H1 (cell line): ENCODE measurements around the gene EXOC6. TPM values are rescaled to one million over a fixed set of nuclear protein-coding genes. Genes with fewer than 3 reads are reported as not detected.
A peak's percentile ranks its signal among the peaks of the same experiment; 100 is the strongest.

Experiments
- CBX5 ChIP-seq: fragments of 300-800, 300-1000 bp; sonication (generic); IDR thresholded peaks from 2 replicates; pipeline ENCODE4 v1.7.1; 2016; ENCODE audit warnings: antibody characterized with exemption, low read length, low read depth
- CHD7 ChIP-seq: fragments of 300-600 bp; sonication (generic); IDR thresholded peaks from 2 replicates; pipeline ENCODE4 v1.7.1; 2012; ENCODE audit warnings: low read length, moderate library complexity, mild to moderate bottlenecking, inconsistent platforms; ENCODE audit not compliant: insufficient replicate concordance
- NANOG ChIP-seq: IDR thresholded peaks from 2 replicates; pipeline ENCODE4 v1.6.1; 2011; ENCODE audit warnings: low read length, low read depth, mild to moderate bottlenecking, inconsistent platforms; ENCODE audit not compliant: insufficient read depth, poor library complexity, severe bottlenecking
- RNF2 ChIP-seq: fragments of 200-900, 300-1000 bp; sonication (generic); IDR thresholded peaks from 2 replicates; pipeline ENCODE4 v1.7.1; 2016; ENCODE audit warnings: borderline replicate concordance, low read depth, mild to moderate bottlenecking, antibody characterized with exemption, low read length; ENCODE audit not compliant: poor library complexity, severe bottlenecking; ENCODE audit errors: missing control alignments
- SP1 ChIP-seq: IDR thresholded peaks from 2 replicates; pipeline ENCODE4 v1.6.1; 2011; ENCODE audit warnings: low read depth, low read length
- TEAD4 ChIP-seq: IDR thresholded peaks from 2 replicates; pipeline ENCODE4 v1.6.1; 2012; ENCODE audit warnings: low read depth, low read length, inconsistent platforms, mixed read lengths
- polyA plus RNA-seq, 7 experiments: library from polyadenylated mRNA; depleted of rRNA in 3 of 7; stranded (reverse) in 5 of 7; unstranded in 2 of 7; fragments of >200 nt in 5 of 7; fragments of 200-250 nt in 2 of 7; gene quantifications; 1 replicate in 5 of 7; 2 replicates in 1 of 7; 4 replicates in 1 of 7; pipeline versions ENCODE4 v1.2.1 to v1.2.3, GENCODE V29; 2011 to 2013; ENCODE audit warnings: missing spikeins in 2 of 7, mixed read lengths in 2 of 7
- total RNA-seq: library from RNA; stranded (reverse); fragmentation: NEBNext Ultra II Directional; extraction: Animal tissue kit (Norgen Biotek cat#: 25700); gene quantifications from 2 replicates; pipeline ENCODE4 v1.2.1, GENCODE V29; 2021

EXOC6 gene
- total and polyA plus RNA-seq, 2 of the 8 experiments (the other 6 are each of a cell fraction or from before 2014, with no cell fraction given) = 1.7 to 4.5 TPM

- peak; percentile 45 for TF ChIP-seq CHD7
- no peak for TF ChIP-seq NANOG
- peak; percentile 58; the same call in 1 of the 2 replicates for TF ChIP-seq TEAD4
- no peak for TF ChIP-seq RNF2
- TF ChIP-seq CBX5 = no peak
- TF ChIP-seq SP1 = no peak
Observed at GRCh38 chr10:92995509-92995908, 147.2 kb downstream of the EXOC6 start (continued).
